Stimulated activated CD8-positive, alpha-beta memory T cell treated with anti-CD3 and anti-CD28 coated beads, Interleukin-15, amount 100 ng/mL, for 48 hours (primary cell): ENCODE results near the gene EMX2.
"Not testable (repeated sequence)": the region's sequence is repeated elsewhere in the genome, so short reads cannot be mapped to it uniquely, and the experiment has no call there.

Source experiments
- DNase-seq, 2 donors: peaks; one replicate each; pipeline ENCODE4 v3.0.0-alpha.2; 2020; ENCODE audit warnings: low read depth in 2 of 2

The EMX2 gene

GRCh38 chr10:117560942-117561341 is 18.4 kb downstream of the EMX2 start:
- no peak for DNase-seq

GRCh38 chr10:117562220-117562619 is 19.7 kb downstream of the EMX2 start:
- no peak for DNase-seq

- DNase-seq = no peak
Observed at GRCh38 chr10:117562896-117563737, 20.6 kb downstream of the EMX2 start.

- DNase-seq = no peak
Observed at GRCh38 chr10:117563780-117564179, 21.2 kb downstream of the EMX2 start.

GRCh38 chr10:117565068-117565467 is 22.5 kb downstream of the EMX2 start:
- DNase-seq = no peak

GRCh38 chr10:117568334-117568733 is 25.8 kb downstream of the EMX2 start:
- DNase-seq = no peak

GRCh38 chr10:117569610-117570390 is 27.3 kb downstream of the EMX2 start:
- no peak for DNase-seq

- no peak for DNase-seq
Observed at GRCh38 chr10:117570880-117571279, 28.3 kb downstream of the EMX2 start.

GRCh38 chr10:117574498-117575146 is 32.1 kb downstream of the EMX2 start:
- DNase-seq = no peak

- no peak for DNase-seq
Observed at GRCh38 chr10:117578490-117578889, 35.9 kb downstream of the EMX2 start.

- DNase-seq = no peak
Observed at GRCh38 chr10:117578999-117579590, 36.5 kb downstream of the EMX2 start.

GRCh38 chr10:117581961-117582360 is 39.4 kb downstream of the EMX2 start:
- no peak for DNase-seq

- not testable (repeated sequence) for DNase-seq
Observed at GRCh38 chr10:117584831-117585230, 42.3 kb downstream of the EMX2 start.

- no peak for DNase-seq
Observed at GRCh38 chr10:117587036-117587435, 44.5 kb downstream of the EMX2 start.

GRCh38 chr10:117590101-117590875 is 47.7 kb downstream of the EMX2 start:
- DNase-seq = no peak

- DNase-seq = no peak
Observed at GRCh38 chr10:117591043-117591442, 48.5 kb downstream of the EMX2 start.

- DNase-seq = no peak
Observed at GRCh38 chr10:117594722-117595121, 52.2 kb downstream of the EMX2 start.

GRCh38 chr10:117596706-117597105 is 54.2 kb downstream of the EMX2 start:
- DNase-seq = no peak

- no peak for DNase-seq
Observed at GRCh38 chr10:117597216-117597615, 54.7 kb downstream of the EMX2 start.
